ENCODE results near the gene MPPED1.

The MPPED1 gene

DNA sequence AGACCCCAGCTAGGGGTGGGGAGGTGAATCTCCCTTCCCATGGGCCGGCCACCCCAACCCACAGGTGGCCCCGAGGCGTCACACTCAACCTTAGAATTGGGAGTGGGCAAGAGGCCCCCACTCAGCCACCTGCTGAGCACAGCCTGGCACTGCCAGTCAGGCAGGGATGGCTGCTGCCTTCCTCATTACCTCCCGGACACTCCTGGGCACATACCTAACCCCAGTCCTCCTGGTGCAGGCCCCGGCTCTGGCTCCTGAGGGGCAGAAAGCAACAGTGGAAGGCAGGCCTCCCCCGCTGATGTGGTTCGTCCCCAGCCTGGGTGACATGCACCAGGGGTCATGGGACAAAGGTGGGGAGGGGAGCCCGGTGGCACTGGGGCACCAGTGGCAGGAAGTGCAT lies 103.6 kb downstream of the MPPED1 start:
- TF ChIP-seq, protein P1, sequence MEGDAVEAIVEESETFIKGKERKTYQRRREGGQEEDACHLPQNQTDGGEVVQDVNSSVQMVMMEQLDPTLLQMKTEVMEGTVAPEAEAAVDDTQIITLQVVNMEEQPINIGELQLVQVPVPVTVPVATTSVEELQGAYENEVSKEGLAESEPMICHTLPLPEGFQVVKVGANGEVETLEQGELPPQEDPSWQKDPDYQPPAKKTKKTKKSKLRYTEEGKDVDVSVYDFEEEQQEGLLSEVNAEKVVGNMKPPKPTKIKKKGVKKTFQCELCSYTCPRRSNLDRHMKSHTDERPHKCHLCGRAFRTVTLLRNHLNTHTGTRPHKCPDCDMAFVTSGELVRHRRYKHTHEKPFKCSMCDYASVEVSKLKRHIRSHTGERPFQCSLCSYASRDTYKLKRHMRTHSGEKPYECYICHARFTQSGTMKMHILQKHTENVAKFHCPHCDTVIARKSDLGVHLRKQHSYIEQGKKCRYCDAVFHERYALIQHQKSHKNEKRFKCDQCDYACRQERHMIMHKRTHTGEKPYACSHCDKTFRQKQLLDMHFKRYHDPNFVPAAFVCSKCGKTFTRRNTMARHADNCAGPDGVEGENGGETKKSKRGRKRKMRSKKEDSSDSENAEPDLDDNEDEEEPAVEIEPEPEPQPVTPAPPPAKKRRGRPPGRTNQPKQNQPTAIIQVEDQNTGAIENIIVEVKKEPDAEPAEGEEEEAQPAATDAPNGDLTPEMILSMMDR (IDR thresholded peaks at IDR 0.05; ENCODE audit: borderline replicate concordance, control extremely low read depth, extremely low read depth, insufficient read depth, missing control alignments): no peak
- in situ Hi-C loops (cut with MboI; ENCODE audit: low sequenced_read_pairs, unreplicated experiment): no loop called here
- no peak for DNase-seq (ENCODE audit: low spot score)

DNA sequence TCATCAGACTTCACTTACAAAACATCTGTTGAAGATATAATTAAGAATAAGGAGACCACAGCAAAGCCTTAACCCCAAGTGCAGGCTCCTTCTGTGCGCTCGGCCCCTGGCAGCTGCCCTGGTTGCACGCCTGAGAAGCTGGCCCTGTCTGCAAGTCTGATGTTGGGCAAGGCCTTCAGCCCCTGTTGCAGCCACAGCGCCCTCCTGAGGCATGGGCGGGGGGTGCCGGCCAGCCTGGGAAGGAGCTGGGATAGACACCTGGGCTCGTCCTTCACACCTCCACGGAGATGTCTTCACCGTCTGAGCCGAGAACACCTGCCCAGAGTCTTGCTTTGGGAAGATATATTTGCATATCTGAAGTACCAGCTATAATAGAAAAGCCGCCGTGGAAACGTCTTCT lies 104.1 kb downstream of the MPPED1 start:
- in situ Hi-C loops (cut with MboI; ENCODE audit: low sequenced_read_pairs, unreplicated experiment): no loop called here
- DNase-seq (ENCODE audit: low spot score): no peak
- TF ChIP-seq, protein P1 (IDR thresholded peaks at IDR 0.05; ENCODE audit: borderline replicate concordance, control extremely low read depth, extremely low read depth, insufficient read depth, missing control alignments): no peak

DNA sequence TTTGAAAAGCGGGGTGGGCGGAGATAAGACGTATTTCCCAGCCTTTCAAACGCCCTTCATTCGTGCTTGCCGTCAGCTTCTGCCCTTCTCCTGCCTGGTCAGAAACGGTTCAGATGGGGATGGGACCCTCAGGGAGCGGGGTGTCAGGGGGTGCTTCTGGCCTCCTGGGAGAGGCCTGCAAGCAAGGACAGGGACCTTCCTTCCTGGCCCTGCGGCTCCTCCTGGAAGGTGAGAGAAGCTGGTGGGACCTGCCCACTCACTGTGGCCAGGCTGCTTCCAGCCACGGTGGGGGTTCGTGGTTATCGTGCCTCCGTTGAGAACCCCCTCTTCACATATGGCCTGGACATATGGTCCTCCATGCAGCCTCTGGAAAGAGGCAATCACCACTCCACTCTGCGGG lies 104.6 kb downstream of the MPPED1 start:
- no peak for DNase-seq (ENCODE audit: low spot score)
- in situ Hi-C loops (cut with MboI; ENCODE audit: low sequenced_read_pairs, unreplicated experiment): no loop called here
- TF ChIP-seq, protein P1 (IDR thresholded peaks at IDR 0.05; ENCODE audit: borderline replicate concordance, control extremely low read depth, extremely low read depth, insufficient read depth, missing control alignments): no peak

DNA sequence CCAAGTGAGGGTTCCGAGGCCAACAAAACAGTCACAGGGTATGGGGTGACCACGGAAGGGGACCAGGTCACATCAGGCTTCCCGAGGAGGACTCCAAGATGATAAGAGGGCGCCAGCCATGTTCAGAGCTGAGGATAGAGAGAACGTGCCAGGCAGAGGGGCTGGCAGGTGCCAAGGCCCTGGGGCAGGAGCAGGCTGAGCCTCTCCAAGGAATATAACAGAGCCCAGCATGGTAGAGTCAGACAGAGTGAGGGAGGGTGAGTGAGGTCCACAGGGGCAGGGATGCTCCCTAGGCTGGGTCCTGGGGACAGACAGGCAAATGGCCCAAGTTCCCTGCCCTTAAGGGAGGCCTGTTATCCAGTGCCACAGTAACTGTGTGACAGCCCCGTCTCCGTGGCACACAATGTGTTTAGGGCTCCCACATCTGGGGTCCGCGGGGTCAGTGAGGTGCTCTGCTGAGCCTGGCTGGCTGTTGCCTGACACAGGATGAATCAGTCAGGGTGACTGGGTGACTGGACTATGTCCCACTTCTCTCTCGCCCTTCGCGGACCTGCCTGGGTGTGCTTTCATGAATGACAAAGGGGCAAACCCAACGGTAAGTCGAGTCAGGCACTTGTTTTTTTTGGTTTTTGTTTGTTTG lies 105.3 kb downstream of the MPPED1 start:
- DNase-seq (ENCODE audit: low spot score): no peak
- TF ChIP-seq, protein P1 (IDR thresholded peaks at IDR 0.05; ENCODE audit: borderline replicate concordance, control extremely low read depth, extremely low read depth, insufficient read depth, missing control alignments): no peak
- in situ Hi-C loops (cut with MboI; ENCODE audit: low sequenced_read_pairs, unreplicated experiment): no loop called here

DNA sequence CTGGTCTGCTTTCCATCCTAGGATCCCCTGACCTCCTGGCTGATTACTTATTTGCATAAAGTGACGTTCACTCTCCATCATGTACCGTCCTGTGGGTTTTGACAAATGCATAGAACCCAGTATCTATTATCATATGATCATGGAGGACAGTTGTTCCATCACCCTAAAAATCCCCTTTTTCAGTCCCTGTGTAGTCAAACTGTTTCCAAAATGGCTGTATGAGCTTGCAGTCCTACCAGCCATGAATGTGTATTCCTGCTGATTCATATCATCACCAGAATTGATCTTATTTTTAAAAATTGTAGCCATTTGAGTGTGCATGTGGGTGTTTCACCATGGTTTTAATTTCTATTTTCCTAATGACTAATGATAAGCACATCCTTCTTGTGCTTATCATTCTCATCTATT lies 108.8 kb downstream of the MPPED1 start:
- peak; percentile 57 for DNase-seq (ENCODE audit: low spot score)
- TF ChIP-seq, protein P1 (IDR thresholded peaks at IDR 0.05; ENCODE audit: borderline replicate concordance, control extremely low read depth, extremely low read depth, insufficient read depth, missing control alignments): no peak
- in situ Hi-C loops (cut with MboI; ENCODE audit: low sequenced_read_pairs, unreplicated experiment): no loop called here

DNA sequence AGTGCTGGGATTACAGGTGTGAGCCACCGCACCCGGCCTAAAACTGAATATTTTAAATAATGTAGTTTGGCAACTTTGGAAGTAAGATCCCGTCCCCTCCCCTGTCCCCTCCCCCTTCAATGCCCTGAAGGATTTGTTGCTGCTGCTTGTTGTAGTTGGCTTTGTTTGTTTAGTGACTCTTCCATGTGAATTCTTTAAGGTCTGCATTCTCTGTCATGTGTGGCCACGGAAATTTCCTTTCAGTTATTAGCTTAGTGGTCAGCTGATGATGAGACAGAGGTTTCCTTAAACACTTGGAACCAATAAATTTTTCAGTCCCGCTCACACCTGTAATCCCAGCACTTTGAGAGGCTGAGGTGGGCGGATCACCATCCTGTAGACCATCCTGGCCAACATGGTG lies 109.9 kb downstream of the MPPED1 start:
- TF ChIP-seq, protein P1 (IDR thresholded peaks at IDR 0.05; ENCODE audit: borderline replicate concordance, control extremely low read depth, extremely low read depth, insufficient read depth, missing control alignments): no peak

More for the DNA sequence above, 109.9 kb downstream of the MPPED1 start:
- DNase-seq (ENCODE audit: low spot score): no peak
- in situ Hi-C loops (cut with MboI; ENCODE audit: low sequenced_read_pairs, unreplicated experiment): no loop called here
